CD4-positive, alpha-beta T cell treated with Interleukin-15 for 4 hours (primary cell): ENCODE results near the gene LRRC49.

ENCODE experiments used
- DNase-seq: peaks from one replicate; pipeline ENCODE4 v3.0.0-alpha.2; 2020; ENCODE audit warnings: low spot score

LRRC49 gene

DNA sequence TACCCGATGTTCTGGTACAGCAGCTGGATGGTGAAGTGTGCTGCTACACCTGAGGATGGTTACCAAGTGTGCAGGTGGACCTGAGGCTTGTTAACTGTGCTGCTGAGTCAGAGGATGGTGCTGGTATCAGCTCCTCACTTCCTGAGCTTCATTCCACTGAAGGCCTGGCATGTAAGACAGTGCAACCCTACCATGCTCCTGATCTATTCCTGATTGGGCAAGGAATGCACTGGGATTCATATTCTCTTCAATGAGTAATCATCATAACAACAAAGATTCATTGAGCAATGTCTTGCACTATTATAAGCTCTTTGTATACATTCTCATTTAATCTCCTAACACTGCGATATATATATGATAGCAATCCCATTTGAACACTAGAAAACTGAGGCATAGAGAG, 159.7 kb downstream of the LRRC49 start:
- DNase-seq = no peak

DNA sequence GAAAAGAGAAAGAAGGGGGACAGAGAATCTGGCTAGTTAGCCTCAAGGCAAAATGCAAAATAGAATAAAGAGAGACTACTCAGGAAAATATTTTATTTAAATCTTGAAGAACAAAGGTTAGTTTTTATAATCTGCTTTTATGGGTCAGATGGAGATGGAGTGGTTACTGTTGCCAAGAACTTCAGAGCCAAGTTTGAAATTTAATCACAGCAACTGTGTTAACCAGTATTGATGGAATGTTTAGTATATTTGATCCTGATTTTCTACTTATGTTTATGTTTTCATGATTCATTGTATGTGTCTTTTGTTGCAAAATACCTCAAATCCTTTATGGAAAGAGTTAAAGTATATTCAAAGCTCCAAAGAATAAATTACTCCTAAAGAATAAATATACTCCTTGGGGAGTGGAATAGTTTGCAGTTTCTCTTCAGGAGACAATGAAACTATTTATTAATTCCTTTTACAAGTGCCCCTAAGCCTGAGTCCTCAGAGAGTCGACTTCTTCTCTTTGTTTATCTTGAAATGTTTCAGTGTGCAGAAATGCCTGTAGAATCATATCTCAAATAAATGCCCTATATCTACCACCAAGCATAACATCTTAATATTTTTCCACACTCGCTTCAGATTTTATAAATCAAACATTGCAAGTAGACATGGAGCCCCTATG, 161.8 kb downstream of the LRRC49 start:
- no peak for DNase-seq

GRCh38 chr15:71055461-71055860, 162.8 kb downstream of the LRRC49 start:
- no peak for DNase-seq

GRCh38 chr15:71056111-71056510, 163.5 kb downstream of the LRRC49 start:
- no peak for DNase-seq

- DNase-seq = no peak
Measured at GRCh38 chr15:71057143-71057542, 164.5 kb downstream of the LRRC49 start.

- no peak for DNase-seq
Measured at GRCh38 chr15:71057581-71057980, 165.0 kb downstream of the LRRC49 start.

DNA sequence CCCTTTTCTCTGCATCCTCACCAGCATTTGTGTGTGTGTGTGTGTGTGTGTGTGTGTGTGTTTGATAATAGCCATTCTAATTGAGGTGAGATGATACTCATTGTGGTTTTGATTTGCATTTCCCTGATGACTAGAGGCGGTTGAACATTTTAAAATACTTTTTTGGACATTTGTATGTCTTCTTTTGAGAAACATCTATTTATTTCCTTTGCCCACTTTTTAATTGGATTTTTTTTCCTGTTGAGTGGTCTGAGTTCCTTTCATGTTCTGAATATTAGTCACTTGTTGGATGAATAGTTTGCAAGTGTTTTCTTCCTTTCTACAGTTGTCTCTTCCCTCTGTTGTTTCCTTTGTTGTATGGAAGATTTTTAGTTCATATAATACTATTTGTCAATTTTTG, 168.4 kb downstream of the LRRC49 start:
- DNase-seq = no peak

DNA sequence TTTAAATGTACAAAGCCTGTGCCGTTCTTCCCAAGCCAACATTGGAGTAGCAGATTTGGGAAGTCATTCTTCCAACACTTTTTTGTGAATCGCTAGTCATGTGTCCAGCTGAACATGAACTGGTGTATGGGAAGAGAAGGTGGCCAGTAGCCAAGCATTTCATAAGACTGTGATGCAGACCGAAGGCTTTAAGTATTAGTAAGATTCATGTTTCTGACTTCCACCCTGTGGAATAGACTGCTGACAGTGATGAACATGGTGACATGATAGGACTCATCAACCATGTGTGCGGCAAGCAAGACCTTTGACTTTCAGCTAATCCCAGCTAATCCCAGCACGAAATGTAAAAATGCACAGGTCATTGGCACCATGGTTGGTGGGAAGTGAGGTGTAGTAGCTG, 174.4 kb downstream of the LRRC49 start:
- DNase-seq = no peak

- DNase-seq = no peak
Measured at GRCh38 chr15:71069693-71070092, 177.1 kb downstream of the LRRC49 start.

GRCh38 chr15:71071529-71071928, 178.9 kb downstream of the LRRC49 start:
- no peak for DNase-seq

DNA sequence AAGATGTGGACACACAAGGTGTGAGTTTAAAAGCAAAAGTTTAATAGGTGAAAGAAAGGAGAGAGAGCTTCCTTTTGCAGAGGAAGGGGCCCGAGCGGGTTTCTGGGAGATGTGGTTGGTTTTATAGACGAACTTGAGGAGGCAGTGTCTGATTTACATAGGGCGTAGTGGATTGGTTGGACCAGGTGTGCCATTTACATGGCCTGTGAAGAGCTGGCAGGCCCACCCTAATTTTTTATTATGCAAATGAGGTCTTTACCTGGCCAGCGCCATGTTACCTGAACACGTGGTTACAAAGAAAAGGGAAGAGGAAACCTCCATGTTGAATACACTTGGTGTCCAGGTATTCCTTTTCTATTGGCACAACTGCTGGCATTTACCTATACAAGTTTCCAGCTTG, 179.8 kb downstream of the LRRC49 start:
- DNase-seq = no peak

GRCh38 chr15:71078506-71079207, 186.0 kb downstream of the LRRC49 start:
- DNase-seq = no peak

DNA sequence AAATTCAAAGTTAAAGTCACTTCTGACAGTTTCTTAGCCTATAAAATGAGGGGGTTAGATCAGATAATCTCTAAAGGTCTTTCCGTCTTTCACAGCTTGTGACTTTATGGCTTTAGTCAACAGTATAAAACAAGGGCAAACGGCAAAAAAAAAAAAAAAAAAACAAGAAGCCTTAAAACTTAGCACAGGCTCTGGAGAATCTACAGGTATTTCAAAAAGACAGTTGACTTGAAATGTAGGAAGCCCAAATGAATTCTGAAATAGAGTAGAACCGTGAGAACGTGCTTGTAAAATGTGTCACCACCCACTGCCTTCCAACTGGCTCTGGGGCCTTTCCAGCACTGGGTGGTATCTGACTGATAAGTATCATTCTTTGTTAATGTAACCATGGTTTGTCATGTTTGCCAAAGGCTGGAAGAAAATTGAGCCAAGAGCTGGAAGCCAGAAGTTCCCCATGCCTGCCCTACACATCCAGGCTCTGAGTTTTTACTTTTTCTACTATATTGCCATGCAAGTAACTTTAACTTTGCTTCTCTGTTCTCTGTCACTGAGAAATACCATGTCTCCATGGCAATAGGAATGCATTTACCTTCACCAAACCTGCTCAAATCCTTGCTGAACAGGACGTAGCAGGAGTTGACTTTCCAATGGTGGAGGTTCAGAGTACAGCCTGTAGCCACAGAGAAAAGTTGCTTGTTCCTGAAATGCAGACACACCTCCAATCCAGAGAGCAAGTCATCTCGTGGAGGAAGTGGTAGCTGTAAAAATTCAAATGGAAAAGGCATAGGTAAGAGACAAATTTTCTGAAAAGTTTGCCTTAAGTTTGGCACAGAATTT, 186.8 kb downstream of the LRRC49 start:
- DNase-seq = no peak

DNA sequence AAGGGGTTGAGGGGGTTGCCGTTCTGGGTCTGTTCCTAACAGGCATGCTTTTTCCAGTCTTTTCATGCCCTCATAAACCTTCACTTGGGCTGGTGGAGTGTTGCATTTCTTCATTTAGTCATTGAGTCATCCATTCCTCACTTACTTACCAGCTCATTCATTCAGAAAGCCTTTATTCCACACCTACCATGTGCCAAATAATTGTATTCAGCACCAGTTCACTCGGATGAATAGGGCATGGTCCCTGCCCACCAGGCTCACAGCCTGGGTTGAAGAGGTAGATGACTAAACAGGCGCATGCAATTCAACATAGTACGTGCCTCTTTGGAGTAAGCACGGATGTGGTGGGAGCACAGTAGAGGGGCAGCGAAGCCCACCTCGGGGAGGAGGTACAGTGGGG, 187.5 kb downstream of the LRRC49 start:
- DNase-seq = no peak

DNA sequence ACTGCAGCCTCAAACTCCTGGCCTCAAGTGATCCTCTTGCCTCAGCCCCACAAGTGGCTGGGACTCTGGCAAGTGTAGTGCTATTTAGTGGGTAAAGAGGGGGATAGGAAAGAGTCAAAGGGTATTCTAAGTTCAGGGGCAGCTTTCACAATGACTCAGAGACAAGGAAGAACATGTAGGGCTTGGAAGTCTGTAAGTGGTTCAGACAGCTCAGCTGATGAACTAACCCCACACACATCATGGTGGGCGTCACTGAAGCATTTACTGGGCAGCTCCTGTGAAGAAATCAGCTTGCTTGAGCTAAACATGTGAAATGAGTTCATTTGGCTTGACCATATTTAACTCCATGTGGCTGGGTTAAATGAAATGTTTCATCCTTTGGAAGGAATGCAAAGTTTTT, 188.1 kb downstream of the LRRC49 start:
- DNase-seq = no peak

DNA sequence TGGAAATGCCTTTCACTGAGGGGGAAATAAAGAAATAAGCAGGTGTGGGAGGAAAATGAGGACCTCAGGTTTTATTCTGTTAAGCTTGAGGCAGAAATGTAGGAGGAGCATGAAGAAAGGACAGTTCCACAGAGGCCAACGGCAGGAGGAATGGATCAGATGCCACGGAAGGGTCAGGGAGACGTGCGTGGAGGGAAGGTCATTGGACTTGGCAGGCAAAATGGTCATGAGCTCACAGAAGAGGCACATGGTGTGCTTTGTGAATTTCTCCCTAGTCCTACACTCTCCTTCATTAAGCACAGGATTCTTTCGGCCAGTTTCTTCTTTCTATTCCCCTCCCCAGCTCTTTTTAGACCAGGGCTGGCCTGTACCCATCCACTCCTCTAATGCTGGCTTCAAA, 190.2 kb downstream of the LRRC49 start:
- no peak for DNase-seq

DNA sequence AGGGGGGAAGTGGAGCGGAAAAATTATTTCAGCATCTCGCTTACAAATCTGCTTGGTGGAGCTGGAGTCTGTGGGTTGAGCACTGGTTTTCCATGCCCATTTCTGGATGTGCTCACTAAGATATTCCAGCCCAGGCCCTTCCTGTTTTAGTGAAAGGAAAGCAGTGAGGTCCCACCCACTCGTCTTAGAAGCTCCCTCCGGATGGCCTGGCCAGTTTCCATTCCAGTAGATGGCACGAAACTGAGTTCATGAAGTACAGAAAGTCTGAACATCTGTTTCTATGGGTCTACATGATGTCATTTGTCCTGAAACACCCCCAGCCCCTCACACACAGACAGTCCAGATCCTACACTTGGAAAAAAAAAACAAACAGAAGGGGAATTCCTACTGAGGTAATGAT, 190.7 kb downstream of the LRRC49 start:
- DNase-seq = no peak

GRCh38 chr15:71084264-71084663, 191.6 kb downstream of the LRRC49 start:
- DNase-seq = no peak

GRCh38 chr15:71085809-71086208, 193.2 kb downstream of the LRRC49 start:
- DNase-seq = no peak

DNA sequence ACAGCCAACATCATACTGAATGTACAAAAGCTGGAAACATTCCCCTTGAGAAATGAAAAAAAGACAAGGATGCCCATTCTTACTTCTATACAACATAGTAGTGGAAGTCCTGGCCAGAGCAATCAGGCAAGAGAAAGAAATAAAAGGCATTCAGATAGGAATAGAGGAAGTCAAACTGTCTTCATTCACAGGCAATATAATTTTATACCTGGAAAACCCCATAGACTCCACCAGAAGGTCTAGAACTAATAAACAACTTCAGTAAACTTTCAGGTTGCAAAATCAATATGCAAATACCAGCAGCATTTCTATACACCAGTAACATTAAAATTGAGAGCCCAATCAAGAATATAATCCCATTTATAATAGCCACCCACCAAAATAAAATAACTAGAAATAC, 195.5 kb downstream of the LRRC49 start:
- DNase-seq = no peak

DNA sequence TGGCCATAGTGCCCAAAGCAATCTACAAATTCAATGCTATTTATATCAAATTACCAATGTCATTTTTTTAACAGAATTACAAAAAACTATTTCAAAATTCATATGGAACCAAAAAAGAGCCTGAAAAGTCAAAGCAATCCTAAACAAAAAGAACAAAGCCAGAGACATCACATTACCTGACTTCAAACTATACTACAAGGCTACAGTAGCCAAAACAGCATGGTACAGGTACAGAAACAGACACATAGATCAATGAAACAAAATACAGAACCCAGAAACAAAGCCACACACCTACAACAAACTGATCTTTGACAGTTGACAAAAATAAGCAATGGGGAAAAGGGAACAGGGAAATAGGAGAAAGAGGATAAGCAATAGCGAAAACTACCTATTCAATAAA, 196.1 kb downstream of the LRRC49 start:
- DNase-seq = no peak

- DNase-seq = no peak
Measured at GRCh38 chr15:71089801-71090200, 197.2 kb downstream of the LRRC49 start.

DNA sequence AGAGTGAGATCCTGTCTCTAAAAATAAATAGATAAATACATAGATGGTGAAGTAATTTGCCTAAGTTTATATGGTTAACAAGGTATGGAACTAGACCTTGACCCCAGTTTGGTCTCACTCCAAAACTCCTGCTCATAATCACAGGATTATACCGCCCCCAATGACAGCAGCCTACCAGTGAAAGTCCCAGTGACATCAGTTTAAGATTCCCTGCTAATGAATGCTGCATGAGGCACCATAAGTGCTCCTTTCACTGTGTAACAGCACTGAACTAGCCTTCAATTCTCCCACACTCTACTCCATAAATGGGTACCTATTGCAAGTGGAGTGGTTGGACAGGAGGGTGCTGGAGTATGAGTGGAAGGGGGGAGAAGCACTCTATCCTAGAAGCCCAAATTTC, 199.0 kb downstream of the LRRC49 start:
- no peak for DNase-seq
